Right lobe of liver (tissue), 4 donors: ENCODE data around the gene SYP.

Source experiments
- CTCF ChIP-seq, 4 donors: fragments of 200-600 bp in 3 of 4; fragments of 450-650 bp in 1 of 4; IDR thresholded peaks; one replicate each; pipeline versions ENCODE4 v1.5.1 to v1.8.0; 2016 to 2022; ENCODE audit warnings: antibody characterized with exemption in 4 of 4, mild to moderate bottlenecking in 2 of 4
- POLR2A ChIP-seq: fragments of 450-650 bp; IDR thresholded peaks from one replicate; pipeline ENCODE4 v1.6.1; 2017; ENCODE audit warnings: antibody characterized with exemption, mild to moderate bottlenecking
- donor health status: DM: no; HTN: no; CAD: no.
- donor health status: DM: no; HTN: no; CAD: no.
- donor health status: DM: no; HTN: yes; CAD: no.

GRCh38 chrX:49192722-49193328 is 7.2 kb downstream of the SYP start:
- TF ChIP-seq CTCF (IDR thresholded peaks at IDR 0.05) = peak; percentile 35 to 57 (median 51)
- TF ChIP-seq POLR2A = no peak
